ENCODE results near the gene ABCA5.
A peak's percentile ranks its signal among the peaks of the same experiment; 100 is the strongest.
"Not testable (repeated sequence)": the region's sequence is repeated elsewhere in the genome, so short reads cannot be mapped to it uniquely, and the experiment has no call there.

ABCA5 gene

GRCh38 chr17:69228576-69228975, 98.4 kb downstream of the ABCA5 start, which contains the start of gene ABCA10:
Gene ABCA10 (minus strand): TSS chr17:69228824. CDS start chr17:69225358, 3,466 bp downstream.
- Mint-ChIP-seq H3K27ac (peak within 1 kb of the TSS; percentile 60), H3K36me3 (peaks cover 2 to 4% of the 10 kb centered on the region in 2 donors), H3K4me3 (peak within 1 kb of the TSS in 1 of 2 donors; percentile 23), H3K27me3 (no peaks in the 10 kb centered on the region), H3K4me1 (peaks cover 4 to 26% of the 10 kb centered on the region in 2 donors), H3K9me3 (peaks cover 10 to 13% of the 10 kb centered on the region in 2 donors)
- no peak for DNase-seq
- ATAC-seq (replicated peaks), result no peak

GRCh38 chr17:69228018-69228417, 98.9 kb downstream of the ABCA5 start:
- Mint-ChIP-seq H3K4me1 (peaks cover 4 to 29% of the 10 kb centered on the region in 2 donors), H3K27me3 (no peaks in the 10 kb centered on the region), H3K36me3 (peaks cover 2% of the 10 kb centered on the region in 2 donors), H3K9me3 (peaks cover 8 to 10% of the 10 kb centered on the region in 2 donors), H3K27ac (peak overlapping the region; percentile 60), H3K4me3 (peak overlapping the region in 1 of 2 donors; percentile 23)
- ATAC-seq (replicated peaks) (peak in 1 of 2 donors; percentile 59), DNase-seq (no peak)

GRCh38 chr17:69227541-69227940, 99.4 kb downstream of the ABCA5 start:
- Mint-ChIP-seq H3K9me3 (peaks cover 5 to 8% of the 10 kb centered on the region in 2 donors), H3K36me3 (peaks cover 0 to 2% of the 10 kb centered on the region in 2 donors), H3K27ac (peak overlapping the region; percentile 60), H3K4me3 (peak overlapping the region in 1 of 2 donors; percentile 47), H3K27me3 (no peaks in the 10 kb centered on the region), H3K4me1 (peaks cover 4 to 29% of the 10 kb centered on the region in 2 donors)
- DNase-seq (no peak), ATAC-seq (replicated peaks) (peak; percentile 39 to 44)

GRCh38 chr17:69223809-69224208, 103.1 kb downstream of the ABCA5 start:
- Mint-ChIP-seq H3K4me1 (peaks cover 4 to 25% of the 10 kb centered on the region in 2 donors), H3K4me3 (no peak overlapping the region), H3K36me3 (peaks cover 4 to 11% of the 10 kb centered on the region in 2 donors), H3K27me3 (no peaks in the 10 kb centered on the region), H3K9me3 (no peaks in the 10 kb centered on the region), H3K27ac (no peak overlapping the region)
- peak; percentile 73 to 76 for ATAC-seq (replicated peaks)
- DNase-seq, result no peak

GRCh38 chr17:69222707-69223258, 104.2 kb downstream of the ABCA5 start:
- no peaks in the 10 kb centered on the region for H3K27me3 Mint-ChIP-seq
- DNase-seq, result no peak
- H3K27ac Mint-ChIP-seq, result no peak overlapping the region
- peaks cover 2 to 18% of the 10 kb centered on the region in 2 donors for H3K4me1 Mint-ChIP-seq
- ATAC-seq (replicated peaks), result no peak
- H3K4me3 Mint-ChIP-seq, result no peak overlapping the region
- H3K36me3 Mint-ChIP-seq, result peaks cover 4 to 12% of the 10 kb centered on the region in 2 donors
- H3K9me3 Mint-ChIP-seq, result no peaks in the 10 kb centered on the region

GRCh38 chr17:69220098-69220497, 106.8 kb downstream of the ABCA5 start:
- no peak overlapping the region for H3K4me3 Mint-ChIP-seq
- peaks cover 4 to 12% of the 10 kb centered on the region in 2 donors for H3K36me3 Mint-ChIP-seq
- no peaks in the 10 kb centered on the region for H3K9me3 Mint-ChIP-seq
- DNase-seq (no peak), ATAC-seq (replicated peaks) (no peak)
- H3K4me1 Mint-ChIP-seq, result peaks cover 2 to 10% of the 10 kb centered on the region in 2 donors
- H3K27ac Mint-ChIP-seq, result no peak overlapping the region
- H3K27me3 Mint-ChIP-seq, result no peaks in the 10 kb centered on the region

GRCh38 chr17:69218986-69219385, 107.9 kb downstream of the ABCA5 start:
- Mint-ChIP-seq H3K4me3 (no peak overlapping the region), H3K27me3 (no peaks in the 10 kb centered on the region), H3K9me3 (no peaks in the 10 kb centered on the region), H3K4me1 (peaks cover 2 to 7% of the 10 kb centered on the region in 2 donors), H3K36me3 (peaks cover 4 to 12% of the 10 kb centered on the region in 2 donors), H3K27ac (no peak overlapping the region)
- DNase-seq, result no peak
- no peak for ATAC-seq (replicated peaks)

GRCh38 chr17:69213059-69213813, 113.7 kb downstream of the ABCA5 start:
- Mint-ChIP-seq H3K27me3 (no peaks in the 10 kb centered on the region), H3K9me3 (peaks cover 0 to 5% of the 10 kb centered on the region in 2 donors), H3K4me3 (no peak overlapping the region), H3K36me3 (peaks cover 3 to 5% of the 10 kb centered on the region in 2 donors), H3K4me1 (peaks cover 2 to 9% of the 10 kb centered on the region in 2 donors), H3K27ac (no peak overlapping the region)
- DNase-seq, result no peak
- no peak for ATAC-seq (replicated peaks)

GRCh38 chr17:69208640-69209039, 118.3 kb downstream of the ABCA5 start:
- Mint-ChIP-seq H3K27me3 (no peaks in the 10 kb centered on the region), H3K36me3 (peaks cover 3 to 5% of the 10 kb centered on the region in 2 donors), H3K27ac (no peak overlapping the region), H3K4me1 (peaks cover 2 to 9% of the 10 kb centered on the region in 2 donors), H3K9me3 (peaks cover 0 to 5% of the 10 kb centered on the region in 2 donors), H3K4me3 (no peak overlapping the region)
- DNase-seq (no peak), ATAC-seq (replicated peaks) (no peak)

GRCh38 chr17:69207151-69207550, 119.8 kb downstream of the ABCA5 start:
- DNase-seq (no peak), ATAC-seq (replicated peaks) (no peak)
- Mint-ChIP-seq H3K27ac (no peak overlapping the region), H3K9me3 (peaks cover 0 to 2% of the 10 kb centered on the region in 2 donors), H3K27me3 (no peaks in the 10 kb centered on the region), H3K4me1 (peaks cover 2 to 9% of the 10 kb centered on the region in 2 donors), H3K36me3 (peaks cover 0 to 3% of the 10 kb centered on the region in 2 donors), H3K4me3 (no peak overlapping the region)

GRCh38 chr17:69198238-69198637, 128.7 kb downstream of the ABCA5 start:
- Mint-ChIP-seq H3K9me3 (peaks cover 0 to 1% of the 10 kb centered on the region in 2 donors), H3K27ac (no peak overlapping the region), H3K27me3 (peaks cover 0 to 5% of the 10 kb centered on the region in 2 donors), H3K36me3 (peaks cover 0 to 7% of the 10 kb centered on the region in 2 donors), H3K4me3 (no peak overlapping the region), H3K4me1 (no peaks in the 10 kb centered on the region)
- ATAC-seq (replicated peaks) (no peak), DNase-seq (no peak)

GRCh38 chr17:69196105-69196653, 130.8 kb downstream of the ABCA5 start:
- not testable (repeated sequence) for DNase-seq; H3K4me1 Mint-ChIP-seq; H3K27ac Mint-ChIP-seq; ATAC-seq (replicated peaks); H3K9me3 Mint-ChIP-seq; H3K27me3 Mint-ChIP-seq; H3K36me3 Mint-ChIP-seq; H3K4me3 Mint-ChIP-seq

Data from stimulated activated naive B cell treated with anti-CD40 and anti-IgM and Interleukin-4, amounts not matched to agents 10 μg/mL and 1 μg/mL and 100 μg/mL, for 72 hours (primary cell).